Activated CD8-positive, alpha-beta memory T cell treated with anti-CD3 and anti-CD28 coated beads, Interleukin-2, amount 50 U/mL, for 48 hours (primary cell): ENCODE measurements around the gene HYAL1.
A peak's percentile ranks its signal among the peaks of the same experiment; 100 is the strongest.

Experiments used
- DNase-seq: peaks from one replicate; pipeline ENCODE4 v3.0.0-alpha.2; 2020

HYAL1 gene

DNA sequence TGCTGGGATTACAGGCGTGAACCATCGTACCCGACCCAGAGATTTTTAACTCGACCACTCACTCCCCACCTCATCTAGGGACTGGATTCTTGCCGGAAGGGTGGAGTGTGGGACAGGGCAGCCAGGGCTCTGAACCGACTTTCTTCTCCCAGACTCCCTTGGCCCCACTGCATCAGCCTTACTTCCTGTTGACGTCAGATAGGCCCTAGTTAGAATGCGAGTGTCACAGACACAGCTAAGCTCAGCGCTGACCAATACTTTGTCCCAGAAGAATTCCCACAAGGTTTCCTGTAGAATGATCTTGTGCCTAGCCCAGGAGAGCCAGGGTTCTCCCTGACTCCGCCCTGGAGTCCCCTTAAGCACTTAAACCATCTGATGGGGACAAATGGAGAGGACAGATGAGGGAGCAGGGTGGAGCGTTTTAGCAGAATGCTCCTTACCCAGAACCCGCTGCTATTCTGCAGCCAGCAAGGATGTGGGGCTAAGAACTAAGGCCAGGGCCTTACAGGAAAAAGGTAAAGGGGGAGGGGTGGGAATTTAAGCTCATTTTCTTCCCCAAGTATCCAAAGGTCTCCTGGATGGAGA lies 30.5 kb upstream of the HYAL1 start:
- no peak for DNase-seq

DNA sequence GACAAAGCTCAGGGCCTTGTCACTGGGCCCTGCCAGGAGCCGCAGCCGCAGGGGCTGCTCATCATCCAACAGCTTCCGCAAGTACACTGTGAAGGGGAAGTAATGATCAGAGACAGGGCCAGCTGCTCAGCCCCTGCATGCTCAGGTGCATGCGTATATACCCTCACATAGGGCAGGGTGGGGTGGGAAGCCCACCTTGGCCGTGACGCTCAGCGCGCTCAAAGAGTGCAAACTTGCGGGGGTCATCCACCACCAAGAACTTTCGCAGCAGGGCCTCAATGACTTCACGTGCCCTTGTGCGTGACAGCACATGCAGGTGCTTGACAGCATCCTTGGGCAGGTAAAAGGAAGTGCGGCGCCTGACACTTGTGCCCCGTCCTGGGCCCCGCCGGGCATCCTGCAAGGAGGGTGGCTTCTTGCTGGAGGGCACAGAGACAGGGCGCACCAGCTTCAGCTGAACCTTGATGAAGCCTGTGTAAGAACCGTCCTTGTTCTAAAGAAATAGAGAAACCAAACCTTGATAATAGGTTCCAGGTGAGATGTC lies 28.1 kb upstream of the HYAL1 start:
- no peak for DNase-seq

DNA sequence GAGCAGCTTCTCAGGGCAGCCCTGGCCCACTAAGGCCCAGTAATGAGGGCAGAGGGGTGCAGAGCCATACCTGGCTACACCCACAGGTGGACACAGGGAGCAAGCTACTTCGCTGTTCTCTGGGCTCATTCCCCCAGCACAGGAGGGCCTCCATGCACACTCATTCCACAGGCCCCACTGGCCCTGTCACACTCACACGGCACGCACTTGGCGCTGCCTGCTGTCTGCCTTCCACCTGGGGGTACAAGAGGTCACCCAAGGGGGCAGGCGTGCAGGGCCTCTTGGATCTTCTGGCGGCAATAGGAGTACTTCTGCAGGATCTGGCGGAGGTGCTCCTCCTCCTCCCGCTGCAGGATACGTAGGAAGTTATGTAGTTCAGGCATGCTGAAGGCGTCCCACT lies 27.0 kb upstream of the HYAL1 start:
- no peak for DNase-seq

GRCh38 chr3:50327943-50328691 lies 24.7 kb upstream of the HYAL1 start, which contains the start of gene TUSC2:
Gene TUSC2 (minus strand): TSS chr3:50328223. CDS start chr3:50328099, 124 bp downstream.
- DNase-seq = peak; percentile 96

- no peak for DNase-seq
These were observed 23.8 kb upstream of the HYAL1 start for GRCh38 chr3:50327129-50327528.

GRCh38 chr3:50326182-50326541 lies 22.8 kb upstream of the HYAL1 start:
- no peak for DNase-seq

- no peak for DNase-seq
These were observed 22.3 kb upstream of the HYAL1 start for GRCh38 chr3:50325497-50326181.

DNA sequence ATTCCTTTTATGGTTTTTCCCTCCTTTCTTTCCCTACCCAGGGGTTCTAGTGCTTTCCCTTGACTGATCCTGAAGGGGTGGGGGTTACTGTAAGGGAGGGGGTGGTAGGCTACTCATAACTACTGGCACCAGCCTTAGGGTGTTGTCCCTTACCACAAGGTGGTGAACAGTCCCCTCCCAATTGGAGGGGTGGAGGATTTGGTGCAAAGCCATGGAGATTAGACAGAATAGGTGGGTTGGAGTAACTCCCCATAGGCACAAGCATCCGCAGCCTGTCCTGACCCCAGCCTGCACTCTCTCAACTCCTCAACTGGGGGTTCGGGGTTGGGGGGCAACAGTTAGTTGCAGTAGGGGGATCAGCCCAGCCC lies 21.7 kb upstream of the HYAL1 start:
- no peak for DNase-seq

GRCh38 chr3:50324351-50325112 lies 21.2 kb upstream of the HYAL1 start:
- peak; percentile 83 for DNase-seq

DNA sequence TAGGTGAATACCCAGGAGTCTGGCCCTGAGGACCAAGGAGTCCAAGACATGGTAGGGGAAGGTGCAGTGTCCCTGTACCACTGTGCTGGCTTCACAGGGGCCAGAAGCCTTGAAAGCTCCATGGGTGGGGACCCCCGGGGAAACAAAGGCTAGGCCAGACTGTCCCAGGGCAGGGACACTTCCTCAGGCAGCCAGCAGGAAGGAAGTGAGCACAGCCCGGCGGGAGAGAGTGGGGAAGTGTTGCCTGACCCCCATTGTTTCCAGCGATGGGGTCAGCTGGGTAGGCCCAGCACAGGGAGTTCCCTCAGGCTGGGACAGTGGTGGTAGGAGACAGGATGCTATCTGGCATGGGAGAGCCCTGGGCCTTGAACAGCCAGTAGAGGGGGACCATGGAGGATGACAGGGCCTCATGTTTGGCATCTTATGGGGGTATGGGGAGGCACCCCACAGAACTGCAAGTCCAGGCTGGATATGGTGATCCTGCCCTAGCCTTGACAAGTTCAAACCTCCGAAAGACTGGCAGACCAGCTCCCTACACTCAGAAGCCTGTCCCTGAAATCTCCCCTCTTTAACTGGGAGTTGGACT lies 20.3 kb upstream of the HYAL1 start:
- no peak for DNase-seq

GRCh38 chr3:50323092-50323600 lies 19.8 kb upstream of the HYAL1 start:
- DNase-seq = no peak

- DNase-seq = no peak
These were observed 19.2 kb upstream of the HYAL1 start, which contains the start of gene HYAL2 for GRCh38 chr3:50322386-50323091. Gene HYAL2 (minus strand): TSS chr3:50322745. CDS start chr3:50320489, 2,256 bp downstream.

DNA sequence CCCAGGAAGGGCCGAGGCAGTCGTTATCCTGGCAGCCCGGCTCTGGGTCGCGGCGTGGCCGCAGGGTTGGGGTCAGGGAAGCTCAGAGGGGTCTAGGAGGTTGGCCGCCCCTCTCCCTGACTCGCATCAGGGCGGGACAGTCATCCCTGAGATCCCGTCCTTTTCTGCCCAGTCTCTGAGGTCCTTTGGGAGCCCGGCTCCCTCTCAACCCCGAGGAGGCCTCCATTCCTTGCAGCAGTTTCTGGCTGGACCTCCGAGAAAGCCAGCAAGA lies 18.7 kb upstream of the HYAL1 start:
- no peak for DNase-seq

DNA sequence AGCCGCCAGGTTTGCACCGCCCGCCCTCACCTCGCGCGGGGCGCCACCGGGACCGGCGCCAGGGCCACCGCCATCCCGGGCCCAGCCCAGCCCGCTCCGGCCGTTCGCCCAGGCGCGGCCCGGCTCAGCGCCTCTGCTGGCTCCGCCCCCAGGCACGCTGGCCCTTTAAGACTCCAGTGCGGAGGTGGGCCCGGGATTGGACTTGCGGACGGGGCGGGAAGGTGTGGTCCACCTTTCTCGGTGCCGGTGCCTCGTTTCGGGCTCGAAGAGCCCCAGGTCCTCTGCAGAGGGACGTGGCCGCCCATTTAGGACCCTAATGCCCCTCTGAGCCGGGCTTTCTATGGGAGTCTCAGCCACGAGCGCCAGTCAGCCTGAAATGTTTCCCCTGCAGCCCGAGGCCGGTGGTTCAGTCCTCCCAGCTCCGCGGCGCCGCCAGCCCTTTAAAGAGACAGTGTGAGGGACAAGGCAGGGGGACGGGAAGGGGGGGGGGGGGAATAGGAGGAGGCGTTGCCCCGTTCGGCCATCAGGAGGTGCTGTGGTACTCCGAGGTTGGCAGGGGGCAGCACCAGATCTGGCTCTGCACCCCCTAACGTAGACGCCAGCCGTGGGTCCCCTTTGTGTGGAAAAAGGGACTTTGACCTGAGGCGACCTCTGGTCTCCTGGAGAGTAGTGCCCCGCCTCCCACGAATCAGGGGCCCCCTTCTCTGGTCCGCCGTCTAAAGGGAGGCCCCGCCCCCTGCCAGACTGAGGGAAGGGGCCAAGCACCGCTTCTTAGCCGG lies 18.2 kb upstream of the HYAL1 start:
- DNase-seq = peak; percentile 90

GRCh38 chr3:50320853-50321335 lies 17.5 kb upstream of the HYAL1 start:
- DNase-seq = no peak

- no peak for DNase-seq
These were observed 16.7 kb upstream of the HYAL1 start for GRCh38 chr3:50319894-50320625.

DNA sequence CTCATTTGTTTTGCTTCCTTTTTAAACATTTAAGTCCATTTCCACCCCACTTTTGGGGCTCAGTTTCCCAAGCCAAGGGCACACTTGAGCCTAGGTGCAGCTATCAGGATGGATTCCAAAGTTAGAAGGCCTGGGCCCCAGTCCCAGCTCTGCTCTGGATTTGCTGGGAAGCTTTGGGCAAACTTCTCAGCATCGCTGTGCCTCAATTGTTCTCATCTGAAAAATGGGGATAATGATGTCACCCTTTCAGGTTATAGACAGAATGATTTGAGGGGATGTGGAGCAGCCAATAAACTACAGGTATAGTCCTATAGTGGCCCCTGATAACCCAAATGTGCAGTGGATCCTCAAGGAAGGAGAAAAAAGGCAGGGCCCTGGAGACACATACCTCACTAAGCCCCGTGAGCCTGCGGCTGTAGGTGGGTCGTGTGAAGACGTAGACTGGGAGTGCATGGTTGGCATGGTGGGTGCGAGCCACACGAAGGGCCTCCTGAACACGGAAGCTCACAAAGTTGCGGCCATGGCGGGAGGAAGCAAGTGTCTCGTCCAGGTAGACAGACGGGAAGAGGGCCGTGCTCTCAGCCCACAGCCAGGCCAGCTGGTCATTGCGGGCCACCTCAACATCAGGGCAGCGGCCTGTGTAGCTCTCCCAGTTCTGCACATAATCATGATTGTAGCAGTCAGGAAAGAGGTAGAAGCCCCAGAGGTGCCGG lies 16.0 kb upstream of the HYAL1 start:
- DNase-seq = no peak

- no peak for DNase-seq
These were observed 15.2 kb upstream of the HYAL1 start for GRCh38 chr3:50318615-50319014.

GRCh38 chr3:50318163-50318562 lies 14.8 kb upstream of the HYAL1 start:
- DNase-seq = no peak

DNA sequence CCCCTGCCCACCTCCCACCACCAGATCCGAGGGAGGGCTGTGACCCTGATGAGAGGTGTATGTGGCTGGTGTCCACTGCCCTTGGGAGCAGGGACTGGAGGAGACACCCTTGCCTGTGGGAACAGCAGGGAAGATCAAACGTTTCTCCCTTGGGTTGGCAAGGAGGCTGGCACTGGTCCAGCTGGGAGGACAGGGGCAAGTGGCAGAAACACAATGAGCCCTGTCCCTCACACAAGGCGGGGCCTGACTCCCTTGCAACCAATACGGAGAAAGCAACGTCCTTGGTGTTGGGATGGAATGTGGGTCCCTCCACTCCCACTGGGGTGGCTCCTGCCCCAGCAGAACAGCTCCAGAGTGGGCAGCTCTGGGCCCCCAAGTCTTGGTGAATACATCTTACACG lies 13.9 kb upstream of the HYAL1 start:
- no peak for DNase-seq
